Keratinocyte (primary cell): ENCODE data around the gene PERCC1. TPM values are rescaled to one million over a fixed set of nuclear protein-coding genes. Genes with fewer than 3 reads are reported as not detected.

Experiments used
- DNase-seq: peaks from one replicate; pipeline ENCODE4 v3.0.0-alpha.2; 2011; ENCODE audit warnings: low read depth, missing footprints, low spot score
- FAIRE-seq: peaks from 2 replicates; lab custom pipeline; 2011; peaks lifted over from hg19 to GRCh38; lab: Jason Lieb, UNC
- H2AFZ ChIP-seq: 2 replicates; pipeline ENCODE4 v1.6.0; 2012; ENCODE audit warnings: low read length, control low read depth, inconsistent platforms; ENCODE audit not compliant: control insufficient read depth
- H3K27ac ChIP-seq: 2 replicates; pipeline ENCODE4 v1.5.1; 2011; ENCODE audit warnings: low read length; ENCODE audit not compliant: control insufficient read depth, insufficient read depth
- H3K27me3 ChIP-seq: 3 replicates; pipeline ENCODE4 v1.6.0; 2011; ENCODE audit warnings: low read length; ENCODE audit not compliant: control insufficient read depth, insufficient read depth; ENCODE audit errors: extremely low read depth
- H3K36me3 ChIP-seq, 2 experiments: 2 replicates in 1 of 2; 3 replicates in 1 of 2; pipeline ENCODE4 v1.5.1; 2011; ENCODE audit warnings: low read length in 2 of 2, mild to moderate bottlenecking in 1 of 2; ENCODE audit not compliant: control insufficient read depth in 2 of 2, insufficient read depth in 2 of 2; ENCODE audit errors: extremely low read depth in 1 of 2
- H3K4me1 ChIP-seq: 3 replicates; pipeline ENCODE4 v1.5.1; 2011; ENCODE audit warnings: low read length; ENCODE audit not compliant: control insufficient read depth, insufficient read depth; ENCODE audit errors: extremely low read depth
- H3K4me2 ChIP-seq: 3 replicates; pipeline ENCODE4 v1.6.0; 2011; ENCODE audit warnings: low read depth, low read length; ENCODE audit not compliant: control insufficient read depth, insufficient read depth; ENCODE audit errors: extremely low read depth
- H3K4me3 ChIP-seq, 3 experiments: fragments of 200-600 bp in 1 of 3; sonication (generic) in 1 of 3; 2 replicates in 2 of 3; 3 replicates in 1 of 3; pipeline ENCODE4 v1.5.1; 2011 to 2016; ENCODE audit warnings: low read length in 3 of 3, mild to moderate bottlenecking in 3 of 3, control low read depth in 2 of 3, inconsistent platforms in 1 of 3, low read depth in 1 of 3, mixed read lengths in 1 of 3, mixed run types in 1 of 3, moderate library complexity in 1 of 3; ENCODE audit not compliant: control insufficient read depth in 2 of 3, insufficient read depth in 2 of 3; ENCODE audit errors: extremely low read depth in 1 of 3
- H3K79me2 ChIP-seq: 2 replicates; pipeline ENCODE4 v1.6.0; 2012; ENCODE audit warnings: low read length; ENCODE audit not compliant: control insufficient read depth, insufficient read depth
- H3K9ac ChIP-seq: 3 replicates; pipeline ENCODE4 v1.6.0; 2011; ENCODE audit warnings: low read length; ENCODE audit not compliant: control insufficient read depth, insufficient read depth; ENCODE audit errors: extremely low read depth
- H3K9me1 ChIP-seq: 3 replicates; pipeline ENCODE4 v1.6.0; 2011; ENCODE audit warnings: low read length; ENCODE audit not compliant: control insufficient read depth, insufficient read depth; ENCODE audit errors: extremely low read depth
- H3K9me3 ChIP-seq: 2 replicates; pipeline ENCODE4 v1.5.1; 2012; ENCODE audit warnings: low read depth, low read length; ENCODE audit not compliant: control insufficient read depth
- H4K20me1 ChIP-seq: 3 replicates; pipeline ENCODE4 v1.6.0; 2011; ENCODE audit warnings: low read length; ENCODE audit not compliant: control insufficient read depth, insufficient read depth; ENCODE audit errors: extremely low read depth
- CTCF ChIP-seq, 3 experiments: IDR thresholded peaks in 1 of 3; conservative IDR thresholded peaks in 1 of 3; optimal IDR thresholded peaks in 1 of 3; 2 replicates in 2 of 3; 3 replicates in 1 of 3; pipeline versions ENCODE3 to v1.5.1; 2011; ENCODE audit warnings: low read length in 3 of 3, mild to moderate bottlenecking in 3 of 3, moderate library complexity in 2 of 3, control low read depth in 1 of 3, inconsistent platforms in 1 of 3; ENCODE audit not compliant: insufficient read depth in 2 of 3; ENCODE audit errors: extremely low read depth in 1 of 3
- EZH2 ChIP-seq: IDR thresholded peaks from one replicate; pipeline ENCODE4 v1.6.1; 2012; ENCODE audit warnings: inconsistent platforms, mild to moderate bottlenecking, low read length, moderate library complexity
- dilution Hi-C: fragments of 300-500 bp; cut with MboI; formaldehyde crosslinking; loops from one replicate; pipeline ENCODE4 v1.7.0; 2020; ENCODE audit warnings: low sequenced_read_pairs; ENCODE audit not compliant: extremely low pct_ligation_motif_present
- polyA plus RNA-seq, 5 experiments: library from polyadenylated mRNA; depleted of rRNA in 3 of 5; stranded (reverse) in 3 of 5; stranded (forward) in 1 of 5; unstranded in 1 of 5; fragments of >200 nt; gene quantifications; 1 replicate in 1 of 5; 2 replicates in 3 of 5; 3 replicates in 1 of 5; pipeline versions ENCODE4 v1.2.1 to v1.2.3, GENCODE V29; 2011 to 2012; ENCODE audit warnings: missing spikeins in 2 of 5, low read depth in 1 of 5, low replicate concordance in 1 of 5

PERCC1 gene
- polyA plus RNA-seq, 1 donor (not counting 4 experiments of a cell fraction or from before 2014, with no cell fraction given): not detected

- no peaks in the 10 kb centered on the region for H3K27me3 ChIP-seq
- peaks cover 0 to 29% of the 10 kb centered on the region in 2 experiments for H3K36me3 ChIP-seq
- no peak overlapping the region for H3K27ac ChIP-seq
- TF ChIP-seq EZH2: no peak
- TF ChIP-seq CTCF (optimal IDR thresholded peaks at IDR 0.05 in 1 of 3, IDR thresholded peaks at IDR 0.05 in 1 of 3, conservative IDR thresholded peaks at IDR 0.05 in 1 of 3; ENCODE audit: extremely low read depth in 1 of 3, insufficient read depth in 2 of 3, low read length in 3 of 3): no peak
- no peaks in the 10 kb centered on the region for H3K9me3 ChIP-seq
- no peak for DNase-seq
- no peak overlapping the region for H3K9ac ChIP-seq
- no peak overlapping the region for H2AFZ ChIP-seq
- no peak for FAIRE-seq
- no peaks in the 10 kb centered on the region for H3K79me2 ChIP-seq
- no peaks in the 10 kb centered on the region for H3K4me1 ChIP-seq
- H3K9me1 ChIP-seq: no peaks in the 10 kb centered on the region
- no peak overlapping the region for H3K4me2 ChIP-seq
- no peak overlapping the region for H3K4me3 ChIP-seq
- H4K20me1 ChIP-seq: no peaks in the 10 kb centered on the region
- dilution Hi-C loops: no loop called here
These were observed 18.4 kb downstream of the PERCC1 start for GRCh38 chr16:1449201-1449788.

- Histone ChIP-seq H3K27me3 (no peaks in the 10 kb centered on the region), H3K4me3 (no peak overlapping the region), H3K79me2 (no peaks in the 10 kb centered on the region), H3K9ac (no peak overlapping the region), H3K36me3 (peaks cover 0 to 35% of the 10 kb centered on the region in 2 experiments), H3K27ac (no peak overlapping the region), H3K4me1 (no peaks in the 10 kb centered on the region), H3K9me1 (no peaks in the 10 kb centered on the region), H4K20me1 (no peaks in the 10 kb centered on the region), H3K9me3 (no peaks in the 10 kb centered on the region), H3K4me2 (no peak overlapping the region), H2AFZ (no peak overlapping the region)
- DNase-seq (no peak), FAIRE-seq (no peak)
- TF ChIP-seq CTCF (optimal IDR thresholded peaks at IDR 0.05 in 1 of 3, IDR thresholded peaks at IDR 0.05 in 1 of 3, conservative IDR thresholded peaks at IDR 0.05 in 1 of 3; ENCODE audit: extremely low read depth in 1 of 3, insufficient read depth in 2 of 3, low read length in 3 of 3) (no peak), EZH2 (no peak)
- dilution Hi-C loops: no loop called here
These were observed 19.3 kb downstream of the PERCC1 start for GRCh38 chr16:1450218-1450617.
